BLaER1 treated with 17β-estradiol and CSF1 and Interleukin-3, amounts not matched to agents 10 nM and 100 nM (cell line): ENCODE measurements around the gene CLEC2L.
"Not testable (repeated sequence)": the region's sequence is repeated elsewhere in the genome, so short reads cannot be mapped to it uniquely, and the experiment has no call there.

Experiments
- H3K27ac ChIP-seq, 11 experiments: shearing (Covaris generic); formaldehyde crosslinking; 2 replicates each; pipeline ENCODE4 v1.8.1; 2022
- H3K27me3 ChIP-seq, 11 experiments: shearing (Covaris generic); formaldehyde crosslinking; 2 replicates each; pipeline ENCODE4 v1.8.1; 2022
- H3K36me3 ChIP-seq, 11 experiments: shearing (Covaris generic); formaldehyde crosslinking; 2 replicates each; pipeline ENCODE4 v1.8.1; 2022
- H3K4me1 ChIP-seq, 10 experiments: shearing (Covaris generic); formaldehyde crosslinking; 2 replicates each; pipeline ENCODE4 v1.8.1; 2022
- H3K4me2 ChIP-seq, 11 experiments: shearing (Covaris generic); formaldehyde crosslinking; 2 replicates each; pipeline ENCODE4 v1.8.1; 2022
- H3K4me3 ChIP-seq, 10 experiments: shearing (Covaris generic); formaldehyde crosslinking; 2 replicates each; pipeline ENCODE4 v1.8.1; 2022
- H3K9ac ChIP-seq, 11 experiments: shearing (Covaris generic); formaldehyde crosslinking; 2 replicates each; pipeline ENCODE4 v1.8.1; 2022
- H3K9me3 ChIP-seq, 11 experiments: shearing (Covaris generic); formaldehyde crosslinking; replicated peaks in 1 of 11; 2 replicates each; pipeline ENCODE4 v1.8.1; 2022
- H4K20me1 ChIP-seq, 11 experiments: shearing (Covaris generic); formaldehyde crosslinking; 2 replicates each; pipeline ENCODE4 v1.8.1; 2022
- Cebpa-rat ChIP-seq, 11 experiments: shearing (Covaris generic); IDR thresholded peaks; 2 replicates each; pipeline ENCODE4 v1.8.1; 2022

CLEC2L gene

DNA sequence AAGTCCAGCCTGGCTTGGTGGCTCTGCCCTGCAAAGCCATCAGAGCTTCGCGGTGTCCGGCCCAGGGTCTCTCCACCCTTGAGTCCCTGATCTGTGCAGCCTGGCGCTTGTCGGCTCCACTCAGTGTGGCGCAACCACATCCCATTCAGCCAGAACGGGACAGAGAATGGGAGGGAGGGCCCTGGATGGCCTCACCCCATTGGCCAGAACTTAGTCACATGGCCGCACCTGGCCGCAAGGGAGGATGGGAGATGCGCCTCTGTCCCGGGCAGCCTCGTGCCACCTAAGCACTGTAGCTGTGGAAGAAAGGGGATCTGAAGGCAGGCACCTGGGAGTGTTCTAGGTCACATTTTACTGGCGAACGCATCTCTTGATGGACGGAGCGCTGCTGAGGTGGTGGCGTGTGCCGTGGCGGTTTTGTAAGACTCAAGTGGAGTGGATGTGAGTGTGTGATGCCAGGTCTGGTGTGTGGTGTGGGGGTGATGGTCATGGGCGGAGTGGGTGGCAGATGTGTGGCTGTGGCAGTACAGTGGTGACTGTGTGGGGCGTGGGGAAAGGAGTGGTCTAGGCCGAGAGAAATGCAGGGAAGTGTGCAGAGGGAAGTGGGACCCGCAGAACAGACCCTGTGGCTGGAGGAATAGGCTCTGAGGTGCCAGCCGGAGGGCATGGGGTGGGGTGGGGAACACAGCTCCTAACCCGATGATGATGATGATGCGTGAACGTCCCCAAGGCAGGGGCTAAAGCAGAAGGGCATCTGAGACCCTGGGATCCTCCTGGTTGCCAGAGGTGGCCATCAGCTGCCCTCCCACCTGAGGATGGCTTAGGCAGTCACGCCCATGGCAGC is 19.0 kb downstream of the CLEC2L start:
- Histone ChIP-seq H3K27ac (no peak overlapping the region), H3K9me3 (no peaks in the 10 kb centered on the region), H3K4me1 (peaks cover 0 to 13% (median 3%) of the 10 kb centered on the region in 10 experiments; a peak in 10 of 20 replicates), H4K20me1 (no peaks in the 10 kb centered on the region), H3K27me3 (no peaks in the 10 kb centered on the region), H3K4me3 (no peak overlapping the region), H3K36me3 (no peaks in the 10 kb centered on the region), H3K4me2 (no peak overlapping the region), H3K9ac (no peak overlapping the region)
- TF ChIP-seq Cebpa-rat (IDR thresholded peaks at IDR 0.05) = no peak

DNA sequence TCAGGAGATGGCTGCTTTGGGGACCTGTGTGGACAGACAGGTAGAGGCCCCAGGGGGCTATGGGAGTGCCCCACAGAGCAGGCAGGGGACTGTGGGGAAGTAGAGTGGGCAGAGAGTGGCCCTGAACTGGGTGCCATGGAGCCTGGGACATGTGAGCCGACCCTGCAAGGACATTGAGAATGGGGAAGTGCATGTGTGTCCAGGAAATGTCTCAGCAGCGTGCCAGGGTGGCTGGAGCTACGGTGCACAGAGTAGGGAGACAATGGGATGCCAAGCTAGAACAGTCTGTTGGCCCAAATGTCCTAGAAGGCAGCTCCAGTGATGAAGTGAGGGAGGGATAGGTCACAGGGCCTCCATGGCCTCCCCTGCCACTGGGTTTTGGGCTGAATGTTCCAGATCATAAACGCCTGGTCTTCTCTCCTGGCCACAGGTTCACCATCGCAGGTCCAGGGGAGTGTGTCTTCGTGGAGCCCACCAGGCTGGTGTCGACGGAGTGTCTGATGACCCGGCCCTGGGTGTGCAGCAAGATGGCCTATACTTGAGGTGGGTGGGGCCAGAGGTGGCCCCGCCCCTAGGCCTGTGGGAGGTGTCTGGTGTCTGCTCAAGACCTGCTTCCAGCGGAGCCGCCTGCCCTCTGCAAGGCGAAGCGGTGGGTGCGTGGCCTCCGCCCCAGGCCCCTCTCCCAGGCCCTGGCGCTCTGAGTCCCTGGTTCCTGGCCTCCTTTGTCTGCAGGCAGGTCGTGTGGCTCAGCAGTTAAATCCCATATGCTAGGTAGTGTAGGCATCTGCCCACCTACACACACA is 20.5 kb downstream of the CLEC2L start:
- no peak for TF ChIP-seq Cebpa-rat (IDR thresholded peaks at IDR 0.05)
- Histone ChIP-seq H3K27ac (0 out of 22 replicates have a peak overlapping the region, but pooled peaks of 1 of the 11 experiments have one; percentile 16), H3K4me2 (peak overlapping the region in 5 of 11 experiments; percentile 18 to 69 (median 48); a peak in 7 of 22 replicates), H3K9ac (no peak overlapping the region), H3K27me3 (no peaks in the 10 kb centered on the region), H3K36me3 (no peaks in the 10 kb centered on the region), H3K4me1 (peaks cover 0 to 22% (median 3%) of the 10 kb centered on the region in 10 experiments; a peak in 10 of 20 replicates), H3K9me3 (no peaks in the 10 kb centered on the region), H3K4me3 (no peak overlapping the region), H4K20me1 (no peaks in the 10 kb centered on the region)

DNA sequence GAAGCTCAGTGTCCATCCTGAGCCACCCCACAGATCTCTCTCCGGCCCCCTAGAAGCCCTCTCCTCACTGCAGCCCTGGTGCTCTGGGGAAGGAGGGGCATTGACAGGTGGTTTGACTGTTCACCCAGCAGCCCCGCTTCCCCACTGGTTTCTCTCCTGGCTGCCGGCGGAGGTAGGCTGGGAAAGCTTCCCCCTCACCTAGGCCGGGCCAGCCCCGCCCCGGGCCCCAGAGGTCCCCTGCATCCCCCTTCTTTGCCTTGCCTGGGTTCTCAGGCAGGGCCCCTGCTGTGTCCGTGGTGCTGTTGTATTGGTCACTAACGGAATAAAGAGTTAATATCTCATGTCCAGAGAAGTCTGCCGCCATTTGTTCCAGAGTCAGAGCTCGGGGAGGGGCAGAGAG is 21.2 kb downstream of the CLEC2L start:
- H3K4me3 ChIP-seq = no peak overlapping the region
- H4K20me1 ChIP-seq = no peaks in the 10 kb centered on the region
- H3K36me3 ChIP-seq = no peaks in the 10 kb centered on the region
- TF ChIP-seq Cebpa-rat (IDR thresholded peaks at IDR 0.05) = no peak
- H3K9me3 ChIP-seq = no peaks in the 10 kb centered on the region
- H3K4me2 ChIP-seq = no peak overlapping the region
- peaks cover 0 to 22% (median 3%) of the 10 kb centered on the region in 10 experiments; a peak in 10 of 20 replicates for H3K4me1 ChIP-seq
- H3K9ac ChIP-seq = no peak overlapping the region
- no peaks in the 10 kb centered on the region for H3K27me3 ChIP-seq
- no peak overlapping the region for H3K27ac ChIP-seq

DNA sequence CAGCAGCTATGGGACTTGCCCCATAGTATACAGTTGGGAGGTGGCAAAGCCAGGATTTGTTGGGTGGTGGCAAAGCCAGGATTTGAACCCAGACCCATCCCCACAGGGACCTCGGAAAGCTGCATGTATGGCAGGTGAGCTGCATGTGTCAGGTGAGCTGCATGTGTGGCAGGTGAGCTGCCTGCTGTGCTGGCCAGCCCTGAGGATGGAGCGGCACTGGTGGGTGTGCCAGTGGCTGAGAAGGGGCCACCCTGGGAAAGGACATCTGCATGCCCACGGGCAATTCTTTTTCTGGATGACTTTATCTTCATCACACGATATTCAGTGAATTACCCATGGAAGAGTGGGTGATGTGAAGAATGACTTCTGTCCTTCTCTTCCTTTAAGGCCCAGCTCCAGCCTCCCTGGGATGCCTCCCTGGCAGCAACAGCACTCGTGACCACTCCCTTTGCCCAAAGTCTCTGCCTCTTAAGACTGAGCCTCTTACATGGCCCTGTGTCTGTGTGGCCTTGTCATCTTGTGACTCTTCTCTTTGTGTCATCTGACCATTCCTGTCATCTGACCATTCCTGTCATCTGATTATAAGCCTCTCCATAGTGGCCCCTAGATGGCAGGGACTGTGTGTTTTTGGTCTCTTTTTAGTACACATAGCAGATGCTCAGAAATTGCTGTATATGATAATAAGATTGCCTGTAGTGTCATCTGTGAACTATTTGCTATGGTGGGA is 25.0 kb downstream of the CLEC2L start:
- H3K9me3 ChIP-seq = no peaks in the 10 kb centered on the region
- no peaks in the 10 kb centered on the region for H3K27me3 ChIP-seq
- H3K36me3 ChIP-seq = no peaks in the 10 kb centered on the region
- no peaks in the 10 kb centered on the region for H4K20me1 ChIP-seq
- H3K27ac ChIP-seq = no peak overlapping the region
- no peak overlapping the region for H3K4me3 ChIP-seq
- peaks cover 0 to 18% (median 3%) of the 10 kb centered on the region in 10 experiments; a peak in 10 of 20 replicates for H3K4me1 ChIP-seq
- no peak for TF ChIP-seq Cebpa-rat (IDR thresholded peaks at IDR 0.05)
- H3K4me2 ChIP-seq = peak overlapping the region in 2 of 11 experiments; percentile 2 to 47; a peak in 3 of 22 replicates
- no peak overlapping the region for H3K9ac ChIP-seq

DNA sequence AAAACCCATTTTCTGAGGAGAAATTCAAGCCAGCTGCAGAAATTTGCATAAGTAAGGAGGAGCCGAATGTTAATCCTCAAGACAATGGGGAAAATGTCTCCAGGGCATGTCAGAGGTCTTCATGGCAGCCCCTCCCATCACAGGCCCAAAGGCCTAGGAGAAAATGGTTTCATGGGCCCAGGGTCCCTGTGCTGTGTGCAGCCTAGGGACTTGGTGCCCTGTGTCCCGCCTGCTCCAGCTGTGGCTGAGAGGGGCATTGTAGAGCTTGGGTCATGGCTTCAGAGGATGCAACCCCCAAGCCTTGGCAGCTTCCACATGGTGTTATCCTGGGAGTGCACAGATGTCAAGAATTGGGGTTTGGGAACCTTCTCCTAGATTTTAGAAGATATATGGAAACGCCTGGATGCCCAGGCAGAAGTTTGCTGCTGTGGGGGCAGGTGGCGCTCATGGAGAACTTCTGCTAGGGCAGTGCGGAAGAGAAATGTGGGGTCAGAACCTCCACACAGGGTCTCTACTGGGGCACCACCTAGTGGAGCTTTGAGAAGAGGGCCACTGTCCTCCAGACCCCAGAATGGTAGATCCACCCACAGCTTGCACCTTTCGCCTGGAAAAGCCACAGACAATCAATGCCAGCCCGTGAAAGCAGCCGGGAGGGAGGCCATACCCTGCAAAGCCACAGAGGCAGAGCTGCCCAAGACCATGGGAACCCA is 30.7 kb downstream of the CLEC2L start:
- not testable (repeated sequence) for H3K4me1 ChIP-seq

DNA sequence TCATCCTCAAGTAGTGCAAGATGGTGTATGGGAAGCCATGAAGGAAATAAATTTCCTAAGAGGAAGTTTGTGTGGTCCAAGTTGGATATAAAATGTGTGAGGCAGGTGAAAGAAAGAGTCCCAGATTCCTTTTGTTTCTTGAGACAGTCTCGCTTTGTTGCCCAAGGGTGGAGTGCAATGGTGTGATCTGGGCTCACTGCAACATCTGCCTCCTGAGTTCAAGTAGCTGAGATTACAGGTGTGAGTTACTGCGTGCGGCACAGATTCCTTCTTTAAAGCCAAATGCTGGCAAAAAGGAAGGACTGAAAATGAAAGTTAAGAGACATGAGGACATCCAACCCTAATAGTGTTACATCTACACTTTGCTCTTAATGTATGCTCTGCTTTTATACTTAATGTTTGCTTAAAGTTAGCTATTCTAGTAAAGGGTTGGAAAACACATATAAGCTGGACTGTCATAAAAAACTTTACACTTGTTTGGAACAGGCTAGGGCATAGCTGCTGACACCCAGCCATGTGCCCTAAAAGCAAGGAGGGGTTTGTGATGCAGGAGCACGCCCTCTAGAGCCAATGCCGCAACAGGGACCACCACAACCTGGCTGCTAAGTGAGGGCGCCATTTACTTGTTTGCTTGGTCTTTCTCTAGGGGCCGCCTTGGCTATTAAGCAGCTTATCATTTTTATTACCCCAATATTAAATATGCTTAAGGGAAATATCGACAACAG is 34.5 kb downstream of the CLEC2L start:
- H3K9me3 ChIP-seq = peaks cover 0 to 22% (median 7%) of the 10 kb centered on the region in 11 experiments; a peak in 10 of 22 replicates
- no peaks in the 10 kb centered on the region for H3K27me3 ChIP-seq
- peaks cover 0 to 19% (median 7%) of the 10 kb centered on the region in 11 experiments; a peak in 9 of 22 replicates for H3K36me3 ChIP-seq
- no peaks in the 10 kb centered on the region for H4K20me1 ChIP-seq
- H3K27ac ChIP-seq = no peak overlapping the region
- 0 out of 22 replicates have a peak overlapping the region, but pooled peaks of 1 of the 11 experiments have one; percentile 7 for H3K4me2 ChIP-seq
- no peak for TF ChIP-seq Cebpa-rat (IDR thresholded peaks at IDR 0.05)
- no peak overlapping the region for H3K9ac ChIP-seq
- peaks cover 5 to 9% (median 7%) of the 10 kb centered on the region in 10 experiments; a peak in 19 of 20 replicates for H3K4me1 ChIP-seq
- H3K4me3 ChIP-seq = no peak overlapping the region

More for the DNA sequence above, 30.7 kb downstream of the CLEC2L start:
- H3K4me2 ChIP-seq, H3K27ac ChIP-seq, H4K20me1 ChIP-seq, H3K36me3 ChIP-seq, H3K27me3 ChIP-seq, H3K4me3 ChIP-seq, H3K9ac ChIP-seq: not testable (repeated sequence)
- H3K9me3 ChIP-seq = peaks cover 0 to 12% (median 7%) of the 10 kb centered on the region in 11 experiments; a peak in 5 of 22 replicates

DNA sequence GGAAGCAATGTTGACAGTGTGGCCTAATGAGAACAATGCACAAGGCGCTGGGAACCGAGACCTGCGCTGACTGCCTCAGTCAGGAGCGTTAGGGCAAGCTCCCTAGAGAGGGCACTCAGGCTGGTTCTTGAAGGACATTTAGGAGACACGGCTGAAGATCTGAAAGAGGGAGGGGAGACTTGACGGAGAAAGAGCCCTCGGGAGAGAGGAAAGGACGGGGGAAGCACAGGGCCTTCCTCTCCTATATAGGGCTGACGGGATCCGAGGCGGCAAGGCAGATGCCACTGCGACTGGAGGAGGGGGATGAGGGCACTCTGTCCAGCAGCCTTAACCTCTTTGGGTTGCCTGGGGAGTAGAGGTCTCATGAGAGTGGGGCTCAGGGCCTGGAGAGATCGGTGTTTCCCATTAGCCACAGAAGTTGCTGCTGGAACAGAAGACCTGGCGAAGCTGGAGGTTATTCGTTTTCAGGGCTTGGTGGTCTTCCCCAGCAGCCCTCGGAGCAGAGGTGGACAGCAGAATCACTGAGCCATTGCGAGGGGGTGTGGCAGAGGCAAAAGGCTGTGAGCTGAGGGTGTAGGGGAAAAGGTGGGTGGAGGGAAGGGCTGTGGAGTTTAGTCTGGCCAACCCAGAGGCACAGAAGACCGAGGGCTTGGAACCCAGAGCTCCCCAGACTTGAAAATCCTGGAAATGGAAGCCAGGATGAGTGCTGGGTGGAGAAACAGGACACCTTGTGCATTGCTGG is 36.0 kb downstream of the CLEC2L start:
- Histone ChIP-seq H3K4me3 (no peak overlapping the region), H4K20me1 (no peaks in the 10 kb centered on the region), H3K27me3 (no peaks in the 10 kb centered on the region), H3K36me3 (peaks cover 0 to 31% (median 10%) of the 10 kb centered on the region in 11 experiments; a peak in 11 of 22 replicates), H3K27ac (no peak overlapping the region), H3K4me1 (peaks cover 13 to 22% (median 16%) of the 10 kb centered on the region in 10 experiments), H3K9ac (no peak overlapping the region), H3K9me3 (peaks cover 0 to 17% (median 7%) of the 10 kb centered on the region in 11 experiments; a peak in 10 of 22 replicates), H3K4me2 (no peak overlapping the region)
- no peak for TF ChIP-seq Cebpa-rat (IDR thresholded peaks at IDR 0.05)
